ENCODE data around the gene AHNAK2. TPM values are rescaled to one million over a fixed set of nuclear protein-coding genes. Genes with fewer than 3 reads are reported as not detected.

The AHNAK2 gene
- total and polyA plus RNA-seq, 9 donors, result 0.94 to 24.6 (median 3.9) TPM

- peaks cover 29% of the 10 kb centered on the region for H3K4me1 ChIP-seq (ENCODE audit: insufficient read depth)
- intact Hi-C loops (cut with DNase I), result loop anchor here in 2 of 4 donors (5.0 to 10.0 kb wide), 2 partner anchors 68 to 70 kb away; no protein-coding TSS in a partner anchor
These were observed 1.0 kb downstream of the AHNAK2 start for GRCh38 chr14:104977008-104977680.

GRCh38 chr14:104976198-104977007 is 1.8 kb downstream of the AHNAK2 start:
- WGBS, 3 donors, result 28 to 43% (median 35%) methylated on average over 21 of the region's 21 CpGs
- peaks cover 29% of the 10 kb centered on the region for H3K4me1 ChIP-seq (ENCODE audit: insufficient read depth)
- no peaks in the 10 kb centered on the region for H3K36me3 ChIP-seq
- H3K27me3 ChIP-seq, result no peaks in the 10 kb centered on the region
- H3K27ac ChIP-seq, result no peak overlapping the region
- peak; percentile 61 to 83 (median 74) for DNase-seq
- TF ChIP-seq EP300 (IDR thresholded peaks at IDR 0.05) (no peak), POLR2A (IDR thresholded peaks at IDR 0.05) (no peak), CTCF (IDR thresholded peaks at IDR 0.05) (peak; percentile 42 to 65 (median 60))
- no peak overlapping the region for H3K4me3 ChIP-seq
- H3K9me3 ChIP-seq, result no peaks in the 10 kb centered on the region
- intact Hi-C loops (cut with DNase I), result loop anchor here in 2 of 4 donors (5.0 to 10.0 kb wide), 2 partner anchors 68 to 71 kb away; no protein-coding TSS in a partner anchor

More at GRCh38 chr14:104977008-104977680, 1.0 kb downstream of the AHNAK2 start:
- H3K27ac ChIP-seq, result no peak overlapping the region
- peak overlapping the region; percentile 33 for H3K4me3 ChIP-seq
- H3K36me3 ChIP-seq, result no peaks in the 10 kb centered on the region
- TF ChIP-seq EP300 (IDR thresholded peaks at IDR 0.05), result no peak
- no peak for TF ChIP-seq POLR2A (IDR thresholded peaks at IDR 0.05)
- no peak for TF ChIP-seq CTCF (IDR thresholded peaks at IDR 0.05)
- no peaks in the 10 kb centered on the region for H3K27me3 ChIP-seq
- no peaks in the 10 kb centered on the region for H3K9me3 ChIP-seq
- WGBS, 3 donors, result 58 to 66% (median 63%) methylated on average over 11 of the region's 11 CpGs
- DNase-seq, result peak in 3 of 5 donors; percentile 25 to 42 (median 35)

- no peaks in the 10 kb centered on the region for H3K27me3 ChIP-seq
- H3K27ac ChIP-seq, result no peak overlapping the region
- H3K9me3 ChIP-seq, result no peaks in the 10 kb centered on the region
- DNase-seq, result peak in 3 of 5 donors; percentile 16 to 37 (median 34)
- no peak for TF ChIP-seq POLR2A (IDR thresholded peaks at IDR 0.05)
- H3K4me1 ChIP-seq (ENCODE audit: insufficient read depth), result peaks cover 29% of the 10 kb centered on the region
- no peaks in the 10 kb centered on the region for H3K36me3 ChIP-seq
- intact Hi-C loops (cut with DNase I), result loop anchor here in 2 of 4 donors (5.0 to 10.0 kb wide), 2 partner anchors 69 to 72 kb away; no protein-coding TSS in a partner anchor
- WGBS, 3 donors, result 36 to 45% (median 38%) methylated on average over 10 to 21 of the region's 21 CpGs
- no peak overlapping the region for H3K4me3 ChIP-seq
These were observed 2.5 kb downstream of the AHNAK2 start for GRCh38 chr14:104975481-104976197.

- Histone ChIP-seq H3K4me3 (no peak overlapping the region), H3K27ac (no peak overlapping the region), H3K4me1 (ENCODE audit: insufficient read depth) (peaks cover 29% of the 10 kb centered on the region), H3K36me3 (no peaks in the 10 kb centered on the region), H3K9me3 (no peaks in the 10 kb centered on the region), H3K27me3 (no peaks in the 10 kb centered on the region)
- TF ChIP-seq POLR2A (IDR thresholded peaks at IDR 0.05), result no peak
- no peak for TF ChIP-seq CTCF (IDR thresholded peaks at IDR 0.05)
- TF ChIP-seq EP300 (IDR thresholded peaks at IDR 0.05), result no peak
- peak in 3 of 5 donors; percentile 20 to 38 (median 24) for DNase-seq
- 76 to 89% (median 85%) methylated on average over 13 to 14 of the region's 14 CpGs for WGBS, 3 donors
- intact Hi-C loops (cut with DNase I), result loop anchor here in 2 of 4 donors (5.0 to 10.0 kb wide), 2 partner anchors 70 to 72 kb away; no protein-coding TSS in a partner anchor
These were observed 3.3 kb downstream of the AHNAK2 start for GRCh38 chr14:104974665-104975390.

Data from ovary (tissue), 9 donors.